ENCODE data around the gene RBM6.
A peak's percentile ranks its signal among the peaks of the same experiment; 100 is the strongest.
"Not testable (repeated sequence)": the region's sequence is repeated elsewhere in the genome, so short reads cannot be mapped to it uniquely, and the experiment has no call there.

The RBM6 gene

DNA sequence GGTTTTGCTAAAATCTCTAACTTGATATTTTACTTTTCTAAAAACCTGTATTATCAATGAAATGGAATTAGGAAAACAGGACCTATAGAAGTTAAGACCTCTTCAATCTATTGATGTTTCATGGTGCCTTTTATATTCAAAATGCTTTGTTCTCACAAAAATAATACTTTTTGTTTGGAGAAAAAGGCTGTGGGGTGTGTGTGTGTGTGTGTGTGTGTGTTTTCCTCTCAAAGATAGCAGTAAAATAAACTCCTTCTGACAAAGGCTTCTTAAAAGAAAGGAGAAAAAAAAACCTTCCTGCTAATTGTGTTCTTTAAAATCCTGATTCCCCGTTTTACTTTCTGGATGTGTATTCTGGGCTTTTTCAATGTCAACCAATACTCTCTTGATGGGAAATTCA, 54.5 kb downstream of the RBM6 start:
- DNase-seq = no peak

DNA sequence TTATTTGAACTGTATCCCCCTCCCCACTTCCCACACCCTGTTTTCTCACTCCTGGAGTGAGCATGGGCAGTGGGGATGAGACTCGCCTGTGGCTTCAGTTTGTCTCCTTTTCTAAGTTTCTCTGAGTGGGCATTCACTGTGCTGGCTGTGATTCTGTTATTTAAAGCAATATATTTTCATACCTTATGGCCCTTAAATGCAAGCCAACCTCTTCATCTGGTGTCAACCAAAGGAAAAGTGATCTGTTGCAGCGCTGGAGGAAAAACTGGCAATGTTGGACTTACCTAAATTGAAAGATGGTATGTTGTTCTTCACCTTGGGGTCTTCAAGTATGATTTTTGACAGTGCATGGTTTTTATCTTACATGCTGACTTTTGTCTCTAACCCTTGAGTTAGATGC, 56.1 kb downstream of the RBM6 start:
- no peak for DNase-seq

DNA sequence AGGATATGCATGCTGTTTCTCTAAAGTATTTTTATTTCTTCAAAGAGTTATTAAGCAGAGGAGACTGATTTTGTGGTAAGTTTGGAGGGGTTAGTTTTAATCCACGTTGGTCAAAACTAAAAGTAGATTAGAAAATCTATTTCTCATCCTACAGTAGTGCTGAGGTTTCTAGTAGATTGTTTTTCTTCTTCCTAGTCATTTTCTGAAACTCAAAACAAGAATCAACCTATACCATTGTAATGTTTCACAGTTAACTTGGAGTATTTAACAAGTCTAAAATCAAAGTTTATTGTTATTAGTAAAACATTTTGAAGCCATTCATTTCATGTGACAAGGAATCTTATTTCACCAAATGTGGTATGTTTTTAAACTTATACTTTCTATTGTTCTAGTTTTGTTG, 57.9 kb downstream of the RBM6 start:
- DNase-seq = no peak

DNA sequence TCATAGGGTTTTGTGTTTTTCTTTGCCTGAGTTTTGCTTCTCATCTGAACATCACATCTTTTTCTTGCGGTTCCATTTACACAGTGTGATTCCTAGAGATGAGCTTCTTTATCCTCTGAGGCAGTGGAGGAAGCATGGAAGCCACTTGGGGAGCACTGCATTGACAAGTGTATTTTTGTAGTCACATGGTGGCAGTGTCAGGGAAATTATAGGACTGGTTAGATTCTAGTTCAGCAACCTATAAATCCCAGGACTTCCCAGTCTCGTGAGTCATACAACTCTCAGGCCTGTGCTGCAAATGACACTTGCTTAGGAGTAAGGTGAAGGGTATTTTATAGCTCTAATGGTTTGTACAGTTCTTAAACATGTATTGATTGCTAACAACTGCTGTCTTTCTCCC, 58.4 kb downstream of the RBM6 start:
- DNase-seq = no peak

DNA sequence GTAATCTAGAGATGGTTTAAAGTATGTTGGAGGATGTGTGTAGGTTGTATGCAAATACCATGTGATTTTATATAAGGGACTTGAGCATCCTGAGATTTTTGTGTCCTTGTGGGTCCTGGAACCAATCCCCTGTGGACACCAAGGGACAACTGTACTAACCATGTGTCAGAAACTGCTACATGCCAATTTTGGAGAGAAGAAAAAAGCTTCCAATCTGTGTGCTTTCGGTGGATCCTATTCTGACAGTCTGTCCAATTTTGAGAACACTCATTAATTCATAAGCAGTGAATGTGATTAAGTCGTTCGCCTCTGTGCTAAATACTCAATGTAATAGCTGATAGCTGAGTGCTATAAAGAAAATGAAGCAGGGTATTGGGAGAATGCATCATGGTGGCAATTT, 61.6 kb downstream of the RBM6 start:
- DNase-seq = no peak

DNA sequence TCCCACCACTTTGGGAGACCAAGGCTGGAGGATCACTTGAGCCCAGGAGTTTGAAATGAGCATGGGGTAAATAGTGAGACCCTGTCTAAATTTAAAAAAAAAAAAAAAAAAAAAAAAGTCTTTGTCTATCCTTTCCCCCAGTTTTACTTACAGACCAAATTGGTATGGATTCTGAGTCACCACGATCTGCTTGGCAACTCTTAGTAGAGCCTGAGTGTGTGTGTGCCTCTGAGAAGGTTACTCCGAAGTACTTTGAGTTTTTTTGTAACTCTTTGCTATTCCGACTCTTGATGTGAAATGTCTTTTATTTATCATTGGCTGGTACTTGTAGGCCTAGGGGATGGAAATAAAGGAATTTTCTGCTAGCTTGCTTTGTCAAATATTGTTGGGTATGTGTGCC, 63.3 kb downstream of the RBM6 start:
- no peak for DNase-seq

DNA sequence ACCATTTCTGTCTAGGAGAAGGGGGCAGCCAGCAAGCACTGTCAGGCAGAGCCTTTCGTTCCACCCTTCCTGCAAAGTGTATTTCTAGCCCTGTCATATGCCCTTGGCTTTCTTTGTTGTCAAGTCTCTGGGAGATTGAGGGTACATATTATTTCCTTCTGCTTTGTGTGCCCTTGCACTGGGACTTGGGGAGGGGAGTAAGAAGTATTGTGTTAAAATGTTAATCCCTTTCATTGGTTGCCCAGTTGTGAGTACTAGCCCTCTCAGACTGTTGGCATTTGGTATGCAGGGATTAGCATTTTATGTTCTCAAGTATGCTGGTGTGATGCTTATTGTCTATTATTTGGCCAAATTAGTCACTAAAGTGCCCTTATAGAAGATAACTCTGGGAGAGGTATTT, 63.9 kb downstream of the RBM6 start:
- DNase-seq = no peak

DNA sequence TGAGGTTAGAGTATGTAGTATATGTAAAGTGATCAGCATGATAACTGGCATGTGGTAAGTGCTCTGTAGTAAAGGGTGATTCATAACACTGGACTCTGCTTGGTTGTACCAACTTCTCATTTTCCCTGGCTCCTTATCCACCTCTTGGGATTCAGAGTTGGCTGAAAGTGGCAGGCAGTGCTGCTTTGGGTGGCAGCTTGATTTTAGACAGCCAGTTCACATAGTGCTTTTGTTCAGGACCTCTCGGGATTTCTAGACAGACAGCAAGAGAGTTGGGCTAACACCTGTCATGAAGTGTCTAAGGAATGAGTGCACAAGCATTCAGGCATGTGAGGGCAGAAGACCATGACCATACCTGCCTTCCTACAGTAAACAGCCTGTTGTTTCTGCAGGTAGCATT, 69.0 kb downstream of the RBM6 start:
- DNase-seq = no peak

DNA sequence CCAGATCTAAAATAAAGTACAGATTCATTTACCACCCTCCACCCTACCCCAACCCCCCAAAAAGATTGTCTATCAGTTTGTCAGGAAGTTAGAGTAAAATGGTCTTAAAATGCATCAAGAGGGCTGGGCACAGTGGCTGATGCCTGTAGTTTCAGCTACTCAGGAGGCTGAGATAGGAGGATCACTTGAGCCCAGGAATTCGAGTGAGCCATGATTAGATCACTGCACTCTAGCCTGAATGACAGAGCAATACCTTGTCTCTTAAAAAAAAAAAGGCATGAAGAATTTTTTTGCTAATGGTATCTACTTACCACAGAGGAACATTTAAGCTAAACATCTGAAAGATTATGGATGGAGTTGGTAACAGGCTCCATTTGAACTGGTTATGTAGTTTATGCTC, 71.0 kb downstream of the RBM6 start:
- DNase-seq = no peak

DNA sequence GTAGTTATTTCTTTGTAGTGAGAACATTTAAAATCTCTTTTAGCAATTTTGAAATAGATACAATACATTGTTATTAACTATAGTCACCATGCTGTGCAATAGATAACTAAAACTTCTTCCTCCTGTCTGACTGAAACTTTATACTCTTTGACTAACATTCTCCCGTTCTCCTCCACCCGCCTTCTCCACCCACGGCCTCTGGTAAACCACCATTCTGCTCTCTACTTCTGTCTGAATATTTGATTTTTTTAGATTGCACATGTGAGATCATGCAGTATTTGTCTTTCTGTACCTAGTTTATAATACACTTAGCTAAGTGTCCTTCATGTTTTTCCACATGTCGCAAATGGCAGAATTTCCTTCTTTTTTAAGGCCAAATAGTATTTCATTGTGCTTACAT, 76.0 kb downstream of the RBM6 start:
- no peak for DNase-seq

DNA sequence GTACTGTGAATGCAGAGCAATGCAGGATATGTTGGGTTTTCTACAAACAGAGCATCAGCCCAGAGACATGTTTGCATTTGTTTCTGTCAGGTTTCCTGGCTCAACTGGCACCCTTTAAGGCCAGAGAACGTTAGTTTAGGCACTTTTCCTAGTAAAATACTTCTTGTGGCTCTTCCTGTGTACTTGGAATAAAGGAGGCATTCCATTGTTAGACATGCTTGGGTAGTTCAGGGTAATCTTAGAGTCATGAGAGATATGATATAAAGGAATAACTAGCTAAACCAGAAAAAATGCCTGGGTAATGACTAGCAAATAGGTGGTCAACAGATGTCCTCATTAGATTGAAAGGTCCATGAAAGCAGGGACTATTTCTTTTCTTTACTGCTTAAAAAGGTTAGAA, 88.4 kb downstream of the RBM6 start:
- DNase-seq = no peak

DNA sequence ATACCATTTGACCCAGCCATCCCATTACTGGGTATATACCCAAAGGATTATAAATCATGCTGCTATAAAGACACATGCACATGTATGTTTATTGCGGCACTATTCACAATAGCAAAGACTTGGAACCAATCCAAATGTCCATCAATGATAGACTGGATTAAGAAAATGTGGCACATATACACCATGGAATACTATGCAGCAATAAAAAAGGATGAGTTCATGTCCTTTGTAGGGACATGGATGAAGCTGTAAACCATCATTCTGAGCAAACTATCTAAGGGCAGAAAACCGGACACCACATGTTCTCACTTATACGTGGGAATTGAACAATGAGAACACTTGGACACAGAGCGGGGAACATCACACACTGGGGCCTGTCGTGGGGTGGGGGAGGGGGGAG, 91.3 kb downstream of the RBM6 start:
- DNase-seq = not testable (repeated sequence)

DNA sequence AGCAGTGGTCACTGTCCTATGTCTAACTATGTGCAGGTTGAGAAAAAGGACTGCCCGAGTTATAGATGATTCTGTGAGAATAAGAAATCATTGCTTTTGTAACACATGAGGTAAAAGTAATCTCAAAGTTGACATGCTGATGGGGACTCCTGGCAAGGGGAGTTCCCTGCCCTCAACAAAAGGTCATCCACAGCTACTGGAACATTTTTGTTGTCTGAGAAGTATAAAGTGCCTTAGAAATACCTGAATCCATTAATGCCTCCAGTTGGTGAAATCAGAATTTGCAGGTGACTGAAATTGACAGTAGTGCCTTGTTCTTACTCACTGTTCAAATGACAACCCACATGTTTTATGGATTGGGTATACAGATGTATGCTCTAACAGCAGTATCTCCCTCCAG, 105.0 kb downstream of the RBM6 start:
- no peak for DNase-seq

DNA sequence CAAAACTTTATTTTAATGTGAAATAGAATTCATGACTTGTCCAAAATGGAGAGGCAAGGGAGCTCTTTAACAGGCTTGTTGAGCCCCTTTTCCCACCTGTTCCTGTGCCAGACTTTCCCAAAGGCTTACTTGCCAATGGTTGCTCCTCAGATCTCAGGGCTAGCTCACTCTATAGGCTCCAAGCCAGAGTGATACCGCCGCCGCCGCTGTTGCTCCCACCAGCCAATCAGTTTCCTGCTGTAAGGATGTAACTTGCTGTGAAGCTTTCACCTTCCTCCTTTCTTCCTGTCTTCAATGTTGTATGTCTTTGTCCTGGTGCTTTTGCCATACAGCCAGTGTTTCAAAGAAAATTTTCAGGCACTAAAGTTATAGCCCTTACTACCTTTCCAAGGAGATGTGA, 107.5 kb downstream of the RBM6 start:
- DNase-seq = no peak

DNA sequence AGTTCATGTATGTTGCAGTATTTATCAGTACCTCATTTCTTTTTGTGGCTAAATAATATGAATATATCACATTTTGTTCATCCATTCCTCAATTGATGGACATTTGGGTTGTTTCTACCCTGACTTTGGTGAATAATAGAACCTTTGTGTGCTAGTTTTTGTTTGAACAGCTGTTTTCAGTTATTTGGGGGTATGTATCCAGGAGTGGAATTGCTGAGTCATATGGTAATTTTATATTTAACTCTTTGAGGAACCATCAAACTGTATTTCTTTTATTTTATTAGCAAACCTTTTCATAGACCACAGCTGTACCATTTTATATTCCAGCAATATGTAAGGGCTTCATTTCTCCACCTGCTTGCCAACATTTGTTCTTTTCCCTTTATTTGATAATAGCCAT, 110.4 kb downstream of the RBM6 start:
- DNase-seq = no peak

DNA sequence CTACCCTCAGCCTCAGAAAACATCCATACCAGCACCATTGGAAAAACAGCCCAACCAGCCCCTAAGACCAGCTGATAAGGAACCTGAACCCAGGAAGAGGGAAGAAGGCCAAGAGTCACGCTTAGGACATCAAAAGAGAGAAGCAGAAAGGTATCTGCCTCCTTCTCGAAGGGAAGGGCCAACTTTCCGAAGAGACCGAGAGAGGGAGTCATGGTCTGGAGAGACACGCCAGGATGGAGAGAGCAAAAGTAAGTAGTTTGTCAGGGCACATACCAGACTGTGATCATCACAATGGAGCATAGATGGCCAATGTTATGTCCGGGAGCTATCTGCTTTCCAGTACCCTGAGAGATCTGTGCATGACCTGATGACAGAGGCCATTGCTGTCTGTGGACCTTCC, 117.8 kb downstream of the RBM6 start:
- no peak for DNase-seq

DNA sequence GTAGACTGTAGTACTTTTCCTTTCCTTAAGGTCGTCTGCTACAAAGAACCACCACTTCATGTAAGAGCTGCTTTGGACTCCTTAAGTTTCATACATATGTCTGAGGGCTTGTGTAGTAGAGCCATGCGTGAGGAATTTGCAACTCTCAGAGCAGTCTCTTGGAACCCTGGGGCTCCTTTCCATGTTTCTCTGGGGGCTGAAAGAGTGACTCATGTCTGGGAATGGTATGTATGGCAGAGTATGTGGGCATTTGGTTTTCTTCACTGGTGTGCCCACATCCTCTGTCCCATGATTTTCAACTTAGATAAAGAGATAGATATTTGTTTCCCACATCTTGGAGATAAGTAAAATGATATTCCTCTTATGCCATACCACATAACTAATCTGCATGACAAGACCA, 128.2 kb downstream of the RBM6 start:
- no peak for DNase-seq

DNA sequence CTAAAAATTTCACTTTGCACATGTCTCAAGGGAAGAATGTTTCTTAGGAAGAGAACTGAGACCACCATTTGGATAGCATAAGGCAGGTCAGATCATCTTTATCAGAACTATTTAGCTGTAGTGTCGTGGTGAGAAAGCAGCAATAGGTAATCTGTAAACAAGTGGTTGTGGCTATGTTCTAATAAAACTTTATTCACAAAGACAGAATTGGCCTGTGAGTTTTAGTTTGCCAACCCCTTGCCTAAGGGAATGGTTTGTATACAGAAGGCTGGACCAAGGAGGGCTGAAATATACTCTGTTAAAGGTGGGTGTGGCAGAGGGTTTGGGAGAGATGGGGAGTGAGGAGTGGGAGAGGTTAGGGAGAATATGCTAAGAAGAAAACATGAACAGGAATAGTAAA, 138.1 kb downstream of the RBM6 start:
- no peak for DNase-seq

DNA sequence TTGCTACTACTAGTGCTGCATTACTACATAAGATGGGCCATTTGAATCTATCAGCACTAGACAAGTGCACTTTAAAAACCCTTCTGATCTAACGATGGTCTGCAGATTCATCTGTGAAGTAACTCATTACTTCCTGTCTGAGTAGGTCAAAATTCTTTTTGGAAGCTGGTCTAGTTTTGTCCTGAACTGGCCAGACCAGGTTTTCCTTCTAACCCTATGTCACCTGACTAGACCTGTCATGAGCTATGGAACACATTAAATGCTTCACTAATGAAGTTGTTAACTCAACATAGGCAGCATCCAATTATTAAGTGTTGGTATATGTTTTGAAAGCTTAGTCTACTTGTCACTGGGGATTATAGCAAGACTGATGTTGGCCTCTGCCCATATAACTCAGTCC, 138.7 kb downstream of the RBM6 start:
- no peak for DNase-seq

DNA sequence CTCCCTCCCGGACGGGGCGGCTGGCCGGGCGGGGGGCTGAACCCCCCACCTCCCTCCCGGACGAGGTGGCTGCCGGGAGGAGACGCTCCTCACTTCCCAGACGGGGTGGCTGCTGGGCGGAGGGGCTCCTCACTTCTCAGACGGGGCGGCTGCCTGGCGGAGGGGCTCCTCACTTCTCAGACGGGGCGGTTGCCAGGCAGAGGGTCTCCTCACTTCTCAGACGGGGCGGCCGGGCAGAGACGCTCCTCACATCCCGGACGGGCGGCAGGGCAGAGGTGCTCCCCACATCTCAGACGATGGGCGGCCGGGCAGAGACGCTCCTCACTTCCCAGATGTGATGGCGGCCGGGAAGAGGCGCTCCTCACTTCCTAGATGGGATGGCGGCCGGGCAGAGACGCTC, 145.0 kb downstream of the RBM6 start:
- not testable (repeated sequence) for DNase-seq

DNA sequence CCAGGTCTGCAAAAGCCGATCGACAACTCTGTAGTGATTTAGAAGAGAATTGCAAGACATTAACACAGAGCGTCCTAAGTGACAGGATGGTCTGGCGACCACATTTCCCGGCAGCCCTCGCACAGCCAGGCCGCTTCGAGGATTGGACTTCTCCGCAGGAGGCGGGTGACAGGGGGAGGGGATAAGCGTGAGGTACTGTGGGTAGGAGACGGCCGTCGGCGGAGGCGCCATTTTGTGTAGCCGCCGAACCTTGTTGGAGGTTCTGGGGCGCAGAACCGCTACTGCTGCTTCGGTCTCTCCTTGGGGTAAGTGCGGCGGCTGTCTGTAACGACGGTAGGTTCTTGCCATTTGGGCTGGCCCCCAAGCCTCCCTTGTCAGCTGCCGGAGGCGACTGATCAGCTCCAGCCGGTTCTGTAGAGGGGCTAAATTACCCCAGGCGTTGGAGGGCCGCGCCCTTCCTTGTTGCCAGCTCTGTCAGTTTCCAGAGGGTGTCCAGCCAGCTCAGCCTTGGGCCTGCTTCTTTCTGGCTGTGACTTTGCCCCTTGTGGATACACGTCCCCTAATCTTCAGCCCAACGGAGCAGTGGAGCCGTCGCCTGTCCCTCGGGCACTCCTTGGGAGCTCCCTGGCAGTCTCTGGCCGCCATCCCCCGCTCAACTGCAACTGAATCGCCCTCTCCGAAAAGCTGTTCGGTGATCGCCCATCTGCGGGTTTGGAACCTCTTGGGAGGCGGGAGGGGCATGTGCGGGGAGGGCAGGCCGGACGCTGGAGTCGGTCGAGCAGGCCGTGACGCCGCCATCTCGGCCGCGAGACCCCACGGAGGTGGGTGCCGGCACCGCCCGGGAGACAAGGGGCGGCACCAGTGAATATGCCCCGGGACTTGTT, 149.0 kb downstream of the RBM6 start, which contains the start of gene RBM5:
Gene RBM5 (plus strand): TSS at position 195 of the 884 bp plus-strand sequence. CDS start 1,516 bp downstream, outside the sequence.
- DNase-seq = peak; percentile 71

DNA sequence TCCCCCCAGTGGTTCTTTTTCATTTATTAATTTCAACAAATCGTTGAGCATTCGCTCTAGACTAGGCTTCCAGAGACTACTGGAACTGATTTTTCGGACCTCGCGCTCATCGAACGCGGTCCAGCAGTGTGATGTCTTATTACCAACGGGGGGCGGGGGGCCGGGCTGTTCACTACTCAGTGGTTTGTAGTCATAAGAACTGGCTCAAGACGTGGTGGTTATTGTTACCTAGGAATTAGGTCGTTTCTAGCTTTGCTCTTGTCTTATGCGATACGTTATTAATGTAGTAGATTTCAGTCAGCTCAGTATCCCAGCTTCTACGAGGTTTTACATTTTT, 149.6 kb downstream of the RBM6 start:
- DNase-seq = no peak

DNA sequence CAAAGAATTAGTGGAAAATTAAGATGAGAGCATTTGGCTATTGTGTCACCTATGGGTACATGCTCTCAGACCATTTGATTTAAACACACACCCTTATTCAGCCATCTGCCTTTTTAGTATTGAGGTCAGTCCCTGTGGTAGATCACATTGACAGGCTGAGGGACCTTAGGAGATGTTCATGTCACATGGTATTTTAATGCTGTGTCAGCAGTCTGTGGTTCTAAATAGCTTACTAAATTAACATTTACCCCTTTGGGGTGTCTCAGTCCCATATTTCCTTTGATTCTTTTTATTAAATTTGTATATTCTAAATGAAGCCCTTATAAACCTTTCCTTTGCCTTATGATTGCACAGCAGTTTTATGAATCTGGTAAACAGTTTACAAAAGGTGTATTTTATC, 151.0 kb downstream of the RBM6 start:
- DNase-seq = no peak

DNA sequence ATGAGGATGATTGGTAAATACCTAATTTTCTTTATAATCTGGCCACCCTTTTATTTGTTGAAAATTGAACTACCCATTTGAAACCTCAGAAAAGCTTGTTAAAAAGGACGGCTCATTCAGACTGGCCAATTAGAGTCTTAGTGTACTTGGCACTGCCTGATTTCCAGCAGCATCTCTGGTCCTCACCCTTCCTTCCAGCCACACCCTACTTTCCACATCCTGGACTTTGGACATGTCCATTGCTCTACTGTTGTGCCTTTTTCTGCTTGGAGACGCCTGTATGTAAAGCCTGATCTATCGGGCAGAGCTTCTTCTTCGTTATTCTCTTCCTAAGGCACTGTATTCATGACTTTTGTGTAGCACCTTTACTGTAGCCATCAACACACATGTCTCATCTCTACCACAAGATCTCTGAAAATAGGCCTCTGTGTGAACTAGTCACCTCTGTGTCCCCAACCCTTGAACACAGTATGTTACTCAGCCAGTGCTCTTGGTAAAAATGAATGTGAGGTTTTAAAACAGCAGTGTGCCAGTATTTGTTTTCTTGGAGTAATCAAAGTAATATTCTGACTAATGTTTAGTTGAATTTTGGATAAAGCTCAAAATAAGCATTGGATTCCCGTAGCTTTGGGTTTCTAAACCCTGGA, 155.5 kb downstream of the RBM6 start:
- no peak for DNase-seq

DNA sequence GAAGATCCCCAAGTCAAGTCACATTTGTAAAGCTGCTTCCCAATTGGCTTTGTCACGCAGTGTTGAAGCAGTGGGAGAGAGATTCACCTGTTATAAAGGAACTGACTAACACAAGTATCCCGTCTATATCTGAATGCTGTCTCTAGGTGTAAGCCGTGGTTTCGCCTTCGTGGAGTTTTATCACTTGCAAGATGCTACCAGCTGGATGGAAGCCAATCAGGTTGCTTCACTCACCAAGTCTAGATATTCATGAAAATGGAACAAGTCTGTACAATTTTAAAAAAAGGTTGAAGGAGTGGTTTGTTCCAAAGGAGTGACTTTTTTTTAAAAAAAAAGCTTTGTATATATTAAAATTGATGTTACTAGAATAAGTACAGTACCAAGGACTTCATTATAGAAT, 160.4 kb downstream of the RBM6 start:
- no peak for DNase-seq

Data from NCI-H2029 (cell line).